GM18498 (cell line): ENCODE measurements around the gene OR6C3.
"Not testable (repeated sequence)": the region's sequence is repeated elsewhere in the genome, so short reads cannot be mapped to it uniquely, and the experiment has no call there.

Experiments
- ATAC-seq: cut with Tn5 transposase; IDR thresholded peaks from one replicate; pipeline ENCODE4 v1.9.1; 2021; ENCODE audit warnings: mild to moderate bottlenecking, moderate library complexity; ENCODE audit not compliant: unreplicated experiment

OR6C3 gene

DNA sequence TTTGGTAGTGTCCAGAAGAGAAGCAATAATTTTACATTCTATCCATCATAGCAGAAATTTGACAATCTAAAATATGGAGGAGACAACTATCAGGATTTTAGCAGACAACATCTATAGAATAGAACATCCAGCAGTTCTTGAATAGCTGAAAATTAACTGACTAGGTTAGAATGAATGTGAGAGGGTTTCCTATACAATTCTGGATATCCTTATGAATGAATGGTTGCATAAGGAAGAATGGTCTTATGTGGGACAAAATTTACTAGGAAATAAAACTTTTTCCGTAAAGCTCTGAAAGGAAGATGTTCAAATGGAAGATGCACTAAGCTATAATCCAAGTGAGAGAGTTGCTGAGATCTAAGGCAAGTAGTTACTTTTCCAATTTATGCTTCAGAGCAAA lies at the start of gene OR6C3:
OR6C3 (plus strand) TSS at position 301 of the 400 bp plus-strand sequence. CDS start 955 bp downstream, outside the sequence.
- no peak for ATAC-seq

- no peak for ATAC-seq
Measured at GRCh38 chr12:55280991-55281390, 49.6 kb upstream of the OR6C3 start.

DNA sequence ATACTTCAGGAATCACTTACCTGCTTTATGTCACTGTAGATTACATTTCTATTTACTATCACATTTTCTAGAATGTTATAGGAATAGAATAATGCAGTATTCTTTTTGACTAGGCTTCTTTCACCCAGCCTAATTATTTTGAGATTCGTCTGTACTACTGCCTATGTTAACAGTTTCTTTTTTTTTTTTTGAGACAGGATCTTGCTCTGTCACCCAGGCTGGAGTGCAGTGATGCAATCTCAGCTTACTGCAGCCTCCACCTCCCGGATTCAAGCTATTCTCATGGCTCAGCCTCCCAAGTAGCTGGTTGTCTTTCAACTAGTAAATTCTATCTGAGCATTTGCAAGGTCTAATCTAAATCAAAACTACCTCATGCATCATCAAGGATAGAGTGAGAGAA lies 40.5 kb upstream of the OR6C3 start:
- no peak for ATAC-seq

GRCh38 chr12:55296469-55296868 lies 34.1 kb upstream of the OR6C3 start, which contains the start of gene OR6C6:
TSS of gene OR6C6 (minus strand) at chr12:55296569. CDS start at chr12:55295232, 1,337 bp downstream.
- no peak for ATAC-seq

DNA sequence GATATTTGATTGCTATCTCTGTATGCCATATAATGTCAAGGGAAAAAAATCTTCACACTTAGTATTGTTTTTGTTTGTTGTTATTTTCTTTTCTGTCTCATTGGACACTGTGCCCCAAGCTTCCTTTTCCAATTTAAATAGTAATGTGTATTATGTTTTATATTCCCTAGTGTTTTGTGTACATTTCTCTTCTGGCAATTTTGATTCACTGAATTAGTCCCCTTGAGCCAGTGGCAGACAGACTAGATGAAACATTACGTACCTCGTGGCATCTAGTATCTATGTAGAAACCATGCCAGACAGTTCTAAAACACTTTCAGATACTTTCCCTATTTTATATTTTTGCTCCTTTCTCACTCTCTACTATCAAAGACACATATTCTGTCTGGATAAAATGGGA lies 16.5 kb upstream of the OR6C3 start, which contains the start of gene OR6C1:
OR6C1 (plus strand) TSS at position 301 of the 400 bp plus-strand sequence. CDS start 6,257 bp downstream, outside the sequence.
- no peak for ATAC-seq

DNA sequence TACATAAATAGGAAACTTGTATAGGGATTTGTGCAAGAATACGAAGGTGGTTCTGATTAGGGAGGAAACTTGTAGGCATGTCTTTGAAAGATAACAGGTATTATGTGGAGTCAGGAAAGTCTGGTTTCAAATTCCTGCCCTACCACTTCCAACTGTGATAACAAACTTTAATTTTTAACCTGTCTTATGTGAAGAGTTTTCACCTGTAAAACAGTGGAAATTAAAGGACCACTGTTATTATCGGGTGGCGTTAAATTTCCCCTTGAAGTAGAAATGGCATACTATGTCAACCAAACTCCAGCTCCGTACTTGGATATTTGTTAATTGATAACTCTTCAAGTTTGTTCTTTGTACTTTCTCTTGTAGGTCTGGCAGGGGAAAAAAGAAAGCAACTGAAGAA lies 10.3 kb upstream of the OR6C3 start:
- no peak for ATAC-seq

GRCh38 chr12:55325801-55326200 lies 4.7 kb upstream of the OR6C3 start:
- not testable (repeated sequence) for ATAC-seq

GRCh38 chr12:55336002-55336401 lies 5.5 kb downstream of the OR6C3 start:
- ATAC-seq, result no peak

DNA sequence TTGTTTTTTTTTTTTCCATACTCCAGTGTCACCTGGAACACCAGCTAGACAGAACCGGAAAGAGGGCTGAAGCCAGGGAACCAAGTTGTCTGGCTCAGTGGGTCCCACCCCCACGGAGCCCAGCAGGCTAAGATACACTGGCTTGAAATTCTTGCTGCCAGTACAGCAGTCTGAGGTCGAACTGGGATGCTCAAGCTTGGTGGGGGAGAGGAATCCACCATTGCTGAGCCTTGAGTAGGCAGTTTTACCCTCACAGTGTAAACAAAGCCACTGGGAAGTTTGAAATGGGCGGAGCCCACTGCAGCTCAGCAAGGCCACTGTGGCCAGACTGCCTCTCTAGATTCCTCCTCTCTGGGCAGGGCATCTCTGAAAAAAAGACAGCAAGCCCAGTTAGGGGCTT lies 24.8 kb downstream of the OR6C3 start:
- ATAC-seq, result not testable (repeated sequence)

- ATAC-seq, result no peak
Measured at GRCh38 chr12:55362675-55363074, 32.1 kb downstream of the OR6C3 start, which contains the start of gene OR6C75. TSS of gene OR6C75 (plus strand) at chr12:55362975. CDS start at chr12:55365111, 2,136 bp downstream.

DNA sequence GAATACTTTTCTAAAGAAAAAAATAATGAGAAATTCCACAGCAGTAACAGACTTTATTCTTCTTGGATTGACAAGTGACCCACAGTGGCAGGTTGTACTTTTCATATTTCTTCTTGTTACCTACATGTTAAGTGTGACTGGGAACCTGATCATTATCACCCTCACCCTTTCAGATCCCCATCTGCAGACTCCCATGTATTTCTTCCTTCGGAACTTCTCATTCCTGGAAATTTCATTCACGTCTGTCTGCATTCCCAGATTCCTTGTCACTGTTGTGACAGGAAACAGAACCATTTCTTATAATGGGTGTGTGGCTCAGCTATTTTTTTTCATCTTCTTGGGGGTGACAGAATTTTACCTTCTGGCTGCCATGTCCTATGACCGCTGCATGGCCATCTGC lies 34.5 kb downstream of the OR6C3 start:
- ATAC-seq, result no peak

DNA sequence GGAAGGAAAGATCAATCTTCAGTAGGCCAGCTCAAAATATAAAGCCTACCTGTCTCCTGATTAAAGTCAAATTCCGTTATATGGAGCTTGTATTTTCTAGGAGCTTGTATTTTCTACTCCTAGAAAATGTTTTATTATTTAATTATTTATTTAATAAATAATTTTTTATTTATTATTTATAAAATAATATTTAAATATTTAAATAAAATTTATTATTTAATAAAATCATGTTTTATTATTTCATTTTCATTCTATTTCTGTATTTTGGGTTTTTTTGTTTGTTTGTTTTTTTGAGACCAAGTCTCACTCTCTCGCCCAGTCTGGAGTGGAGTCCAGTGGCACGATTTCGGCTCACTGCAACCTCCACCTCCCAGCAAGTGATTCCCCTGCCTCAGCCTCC lies 42.0 kb downstream of the OR6C3 start:
- ATAC-seq, result no peak
